ENCODE measurements around the gene GDE1. TPM values are rescaled to one million over a fixed set of nuclear protein-coding genes. Genes with fewer than 3 reads are reported as not detected.
A peak's percentile ranks its signal among the peaks of the same experiment; 100 is the strongest.

GDE1 gene
- total RNA-seq, 1 donor from 2014 or later: 33.9 TPM

- peak; percentile 98 for DNase-seq
Observed at GRCh38 chr16:19523559-19524355, 1.9 kb upstream of the GDE1 start, which contains the start of gene CCP110. Gene CCP110 (plus strand): TSS chr16:19523942. CDS start chr16:19527882, 3,940 bp downstream.

DNA sequence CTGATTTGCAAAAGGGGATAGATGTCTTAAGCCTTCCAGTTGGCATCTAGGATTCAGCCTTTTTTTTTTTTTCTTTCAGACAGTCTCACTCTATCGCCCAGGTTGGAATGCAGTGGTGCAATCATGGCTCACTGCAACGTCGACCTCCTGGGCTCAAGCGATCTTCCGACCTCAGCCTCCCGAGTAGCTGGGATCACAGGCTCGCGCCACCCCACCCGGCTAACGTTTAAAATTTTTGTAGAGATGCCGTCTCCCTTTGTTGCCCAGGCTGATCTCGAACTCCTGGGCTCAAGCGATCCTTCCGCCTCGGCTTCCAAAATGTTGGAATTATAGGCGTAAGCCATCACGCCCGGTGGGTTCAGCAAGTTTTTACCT is 1.3 kb upstream of the GDE1 start:
- no peak for DNase-seq

DNA sequence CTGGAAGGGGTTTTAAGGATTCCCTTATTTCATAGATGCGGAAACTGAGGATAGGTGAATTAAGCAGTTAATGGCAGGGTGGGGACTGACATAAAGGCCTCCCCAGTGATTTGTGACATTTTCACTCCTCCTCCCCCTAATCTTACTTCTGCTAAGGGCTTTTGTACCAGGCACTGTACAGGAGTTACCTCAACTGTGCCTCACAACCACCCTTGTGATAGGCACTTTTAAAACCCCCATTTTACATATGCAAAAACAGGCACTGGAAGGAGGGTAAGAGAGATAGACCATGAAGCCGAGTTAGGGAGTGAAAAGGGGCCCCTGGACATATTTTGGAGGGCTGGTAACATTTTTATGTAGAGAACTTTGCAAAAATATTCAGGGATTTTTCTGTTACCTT is 862 bp upstream of the GDE1 start:
- no peak for DNase-seq

DNA sequence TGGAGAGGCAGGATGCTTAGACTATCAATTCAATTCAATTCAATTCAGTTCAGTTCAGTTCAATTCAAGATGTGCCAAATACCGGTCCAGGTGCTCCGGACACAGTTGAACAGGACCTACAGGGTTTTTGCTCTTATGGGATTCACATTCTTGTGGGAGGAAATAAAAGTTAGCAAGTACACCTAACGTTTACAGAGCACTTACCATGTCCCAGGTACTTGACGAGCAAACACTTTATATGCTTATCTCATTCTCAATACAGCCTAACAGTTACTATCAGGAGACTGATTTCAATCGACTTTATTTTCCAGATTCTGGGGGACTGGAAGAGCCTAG is 467 bp upstream of the GDE1 start:
- DNase-seq: no peak

GRCh38 chr16:19520861-19521331 is 1.0 kb downstream of the GDE1 start:
- peak; percentile 55 for DNase-seq

DNA sequence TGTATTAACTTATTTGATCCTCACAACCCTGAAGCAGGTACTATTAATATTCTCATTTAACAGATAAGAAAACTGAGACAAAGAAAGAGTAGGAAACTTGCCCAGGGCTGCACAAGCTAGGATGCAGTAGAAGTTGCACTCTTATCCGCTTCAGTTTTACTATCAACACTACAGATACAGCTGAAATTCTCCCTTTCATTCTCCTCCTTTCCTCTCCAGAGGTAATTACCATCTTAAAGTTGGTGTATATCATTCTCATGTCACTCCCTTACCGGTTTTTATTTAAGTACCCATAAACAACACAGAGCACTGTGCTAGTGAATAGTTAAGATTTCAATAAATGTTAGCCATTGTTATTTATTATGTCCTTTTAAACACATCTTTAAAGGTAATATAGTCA is 3.5 kb downstream of the GDE1 start:
- no peak for DNase-seq

DNA sequence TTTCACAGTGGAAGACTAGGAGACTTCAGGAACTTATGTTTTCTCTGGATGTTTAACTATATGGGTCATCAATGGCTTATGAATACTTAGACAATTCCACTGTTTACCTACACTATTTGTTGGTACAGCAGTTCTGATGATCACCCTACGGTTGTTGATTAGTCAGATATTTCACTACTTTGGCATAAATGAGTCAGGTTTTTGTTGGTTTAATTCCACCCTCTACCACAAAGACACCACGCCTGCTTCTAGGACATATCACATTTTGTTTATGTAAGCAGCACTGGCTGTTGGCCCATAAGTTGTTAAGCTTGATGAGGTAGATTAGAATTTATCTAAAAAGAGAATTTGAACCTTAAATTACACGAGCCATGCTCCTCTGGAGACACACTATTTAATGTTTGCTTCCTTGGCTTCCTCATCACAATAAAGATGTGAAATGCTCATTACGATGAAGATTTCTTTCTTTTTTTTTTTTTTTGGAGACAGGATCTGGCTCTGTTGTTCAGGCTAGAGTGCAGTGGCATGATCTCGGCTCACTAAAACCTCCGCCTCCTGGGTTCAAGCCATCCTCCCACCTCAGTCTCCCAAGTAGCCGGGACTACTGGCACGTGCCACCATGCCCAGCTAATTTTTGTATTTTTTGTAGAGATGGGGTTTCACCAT is 4.3 kb downstream of the GDE1 start:
- DNase-seq: peak; percentile 3

- DNase-seq: no peak
Observed at GRCh38 chr16:19515757-19516156, 6.1 kb downstream of the GDE1 start.

DNA sequence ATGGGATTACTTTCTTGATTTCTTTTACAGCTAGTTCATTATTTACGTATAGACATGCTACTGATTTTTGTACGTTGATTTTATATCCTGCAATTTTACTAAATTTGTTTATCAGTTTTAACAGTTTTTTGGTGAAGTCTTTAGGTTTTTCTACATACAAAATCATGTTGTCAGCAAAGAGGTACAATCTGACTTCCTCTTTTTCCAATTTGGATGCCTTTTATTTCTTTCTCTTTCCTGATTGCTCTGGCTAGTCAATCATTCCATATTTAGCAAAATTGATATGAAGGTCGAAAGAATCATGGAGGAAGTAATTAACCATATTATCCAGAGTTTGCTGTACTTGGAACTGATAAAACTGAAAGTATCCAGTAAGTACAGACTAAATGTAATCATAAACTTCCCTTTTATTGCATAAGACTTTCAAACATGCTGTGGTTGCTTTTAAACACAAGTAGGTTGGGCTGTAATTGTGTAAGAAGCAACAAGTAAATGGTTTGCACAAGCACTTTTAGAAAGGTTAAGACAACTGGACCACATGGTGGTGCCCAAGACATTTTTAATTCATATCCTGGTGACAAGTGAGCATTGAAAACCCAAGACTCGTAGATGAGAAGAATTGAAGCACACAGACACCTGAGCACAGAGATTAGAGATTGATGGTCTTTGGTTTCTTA is 8.4 kb downstream of the GDE1 start:
- DNase-seq: no peak

DNA sequence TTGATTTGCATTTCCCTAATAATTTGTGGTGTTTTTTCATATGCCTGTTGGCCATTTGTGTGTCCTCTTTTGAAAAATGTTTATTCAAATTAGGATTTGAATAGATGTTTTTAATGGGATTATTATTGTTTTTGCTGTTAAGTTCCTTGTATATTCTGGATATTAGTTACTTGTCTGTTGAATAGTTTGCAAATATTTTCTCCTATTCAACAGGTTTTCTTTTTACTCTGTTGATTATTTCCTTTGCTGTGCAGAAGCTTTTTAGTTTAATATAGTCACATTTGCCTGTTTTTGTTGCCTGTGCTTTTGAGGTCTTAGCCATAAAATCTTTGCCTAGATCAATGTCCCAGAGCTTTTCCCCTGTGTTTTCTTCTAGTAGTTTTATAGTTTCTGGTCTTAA is 9.6 kb downstream of the GDE1 start:
- no peak for DNase-seq

- DNase-seq: no peak
Observed at GRCh38 chr16:19507867-19508266, 14.0 kb downstream of the GDE1 start.

DNA sequence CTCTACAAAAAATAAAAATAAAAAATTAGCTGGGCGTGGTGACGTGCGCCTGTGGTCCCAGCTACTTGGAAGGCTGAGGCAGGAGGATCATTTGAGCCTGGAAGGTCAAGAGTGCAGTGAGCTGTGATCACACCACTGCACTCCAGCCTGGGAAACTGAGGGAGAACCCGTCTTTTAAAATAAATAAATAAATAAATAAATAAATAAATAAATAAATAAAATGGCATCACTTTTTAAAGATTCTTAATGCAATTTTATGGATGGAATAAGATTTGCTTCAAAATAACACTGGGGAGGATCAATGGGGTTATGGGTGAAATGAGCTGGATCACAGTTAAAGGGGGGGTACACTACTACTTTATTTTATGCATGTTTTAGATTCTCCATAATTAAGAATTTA is 14.9 kb downstream of the GDE1 start:
- no peak for DNase-seq

- peak; percentile 81 for DNase-seq
Observed at GRCh38 chr16:19505600-19506303, 16.1 kb downstream of the GDE1 start.

DNA sequence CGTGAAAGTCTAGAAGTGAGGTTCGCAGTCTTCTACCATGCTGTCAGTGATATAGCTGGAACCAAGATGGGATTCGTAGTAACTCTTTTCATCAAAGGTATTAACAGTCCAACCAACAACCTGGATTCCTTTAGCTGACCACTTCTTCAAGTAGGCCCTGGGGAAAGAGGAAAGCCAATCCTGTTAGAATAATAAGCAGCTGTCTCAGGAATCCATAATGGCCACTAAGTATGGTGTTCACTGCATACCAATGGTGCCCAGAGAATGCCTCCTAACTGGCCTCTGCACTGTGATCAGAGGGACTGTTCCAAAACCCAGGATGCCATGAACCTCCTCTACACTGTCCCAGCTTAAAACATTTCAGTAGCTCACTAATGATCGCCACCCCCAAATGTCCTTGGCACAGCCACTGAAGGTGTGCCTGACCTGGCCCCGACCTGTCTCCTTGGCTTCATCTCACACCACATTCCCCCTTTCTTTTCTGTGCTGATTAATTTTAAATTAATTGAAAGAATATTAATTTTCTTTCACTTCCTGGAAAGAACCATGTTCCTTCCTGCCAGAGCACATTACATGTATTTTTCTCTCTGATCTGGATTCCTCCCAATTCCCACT is 18.3 kb downstream of the GDE1 start:
- no peak for DNase-seq

- peak; percentile 87 for DNase-seq
Observed at GRCh38 chr16:19502395-19503131, 19.3 kb downstream of the GDE1 start.

GRCh38 chr16:19499481-19499880 is 22.4 kb downstream of the GDE1 start:
- DNase-seq: no peak

DNA sequence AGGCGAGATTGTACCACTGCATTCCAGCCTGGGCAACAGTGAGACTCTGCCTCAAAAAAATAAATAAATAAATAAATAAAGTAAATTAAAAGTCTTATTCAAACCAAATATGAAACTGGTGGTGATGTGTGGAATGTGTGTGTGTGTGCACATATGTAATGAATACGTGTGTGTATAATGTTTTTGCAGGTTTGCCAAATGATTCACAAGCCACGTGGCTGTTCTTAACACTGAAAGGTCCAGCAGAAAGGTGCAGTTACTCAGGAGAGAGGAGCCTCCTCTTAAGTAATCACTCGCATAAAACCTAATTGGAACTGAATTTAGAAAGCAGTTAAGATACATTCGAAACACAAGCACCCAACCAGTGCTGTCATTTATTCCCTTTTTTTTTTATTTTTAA is 22.9 kb downstream of the GDE1 start:
- no peak for DNase-seq

DNA sequence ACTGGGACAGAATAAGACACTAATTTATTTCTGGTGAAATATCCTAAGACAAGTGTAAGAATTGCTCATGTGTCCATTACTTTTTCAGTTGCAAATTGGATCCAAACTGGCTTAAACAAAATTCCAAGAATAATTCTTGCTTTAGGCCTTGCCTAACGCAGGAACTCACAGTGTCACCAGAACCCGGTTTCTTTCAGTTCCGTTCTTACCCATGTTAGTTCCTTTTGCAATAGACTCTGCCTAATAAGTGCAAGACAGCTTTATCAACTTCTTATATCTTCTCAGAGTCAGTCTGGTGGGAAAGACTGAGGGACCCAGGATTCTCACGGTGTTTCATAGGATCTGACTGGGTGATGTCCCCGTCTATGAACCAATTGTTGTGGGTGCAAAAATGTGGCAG is 24.7 kb downstream of the GDE1 start:
- DNase-seq: no peak

GRCh38 chr16:19490619-19491018 is 31.3 kb downstream of the GDE1 start:
- no peak for DNase-seq

- no peak for DNase-seq
Observed at GRCh38 chr16:19488213-19488640, 33.7 kb downstream of the GDE1 start.

DNA sequence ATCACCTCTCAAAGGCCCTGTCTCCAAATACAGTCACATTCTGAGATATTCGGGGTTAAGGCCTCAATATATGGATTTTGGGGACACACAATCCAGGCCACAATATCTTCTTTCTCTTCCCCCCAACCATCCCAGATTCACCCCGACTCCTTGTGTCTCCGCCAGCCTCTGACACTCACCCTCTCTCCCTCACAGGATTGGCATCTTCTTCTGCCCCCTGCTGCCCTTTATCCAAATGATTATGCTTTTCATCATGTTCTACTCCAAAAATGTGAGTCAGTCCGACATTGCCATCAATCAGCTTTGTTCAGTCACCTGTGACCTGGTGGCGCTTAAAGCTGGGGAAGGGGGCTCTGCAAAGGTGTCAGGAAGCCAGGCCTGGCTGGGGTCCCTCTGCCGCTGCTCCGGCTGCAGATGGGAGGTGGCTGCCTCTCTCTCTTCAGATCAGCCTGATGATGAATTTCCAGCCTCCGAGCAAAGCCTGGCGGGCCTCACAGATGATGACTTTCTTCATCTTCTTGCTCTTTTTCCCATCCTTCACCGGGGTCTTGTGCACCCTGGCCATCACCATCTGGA is 35.1 kb downstream of the GDE1 start:
- no peak for DNase-seq

Data from dermis blood vessel endothelial cell (primary cell).